Measurements from ENCODE around the gene ERO1B.

- no peak for TF ChIP-seq CTCF (IDR thresholded peaks at IDR 0.05; ENCODE audit: poor library complexity, severe bottlenecking)
- TF ChIP-seq RAD21 (conservative IDR thresholded peaks at IDR 0.05) = no peak
- TF ChIP-seq EZH2 (IDR thresholded peaks at IDR 0.05; ENCODE audit: borderline replicate concordance, insufficient read depth, low read length, poor library complexity, severe bottlenecking) = no peak
- no peak for TF ChIP-seq POLR2AphosphoS5 (IDR thresholded peaks at IDR 0.05)
- TF ChIP-seq REST (IDR thresholded peaks at IDR 0.05; ENCODE audit: borderline replicate concordance) = no peak
- TF ChIP-seq EP300 (conservative IDR thresholded peaks at IDR 0.05; ENCODE audit: poor library complexity, severe bottlenecking) = no peak
These were observed 67.0 kb downstream of the ERO1B start for GRCh38 chr1:236214761-236215160.

All from neural cell (in vitro differentiated cells).